Measurements from ENCODE around the gene SAMD5. TPM values are rescaled to one million over a fixed set of nuclear protein-coding genes. Genes with fewer than 3 reads are reported as not detected.
A peak's percentile ranks its signal among the peaks of the same experiment; 100 is the strongest.

The SAMD5 gene
- total and polyA plus RNA-seq, 2 experiments from 2014 or later = not detected

DNA sequence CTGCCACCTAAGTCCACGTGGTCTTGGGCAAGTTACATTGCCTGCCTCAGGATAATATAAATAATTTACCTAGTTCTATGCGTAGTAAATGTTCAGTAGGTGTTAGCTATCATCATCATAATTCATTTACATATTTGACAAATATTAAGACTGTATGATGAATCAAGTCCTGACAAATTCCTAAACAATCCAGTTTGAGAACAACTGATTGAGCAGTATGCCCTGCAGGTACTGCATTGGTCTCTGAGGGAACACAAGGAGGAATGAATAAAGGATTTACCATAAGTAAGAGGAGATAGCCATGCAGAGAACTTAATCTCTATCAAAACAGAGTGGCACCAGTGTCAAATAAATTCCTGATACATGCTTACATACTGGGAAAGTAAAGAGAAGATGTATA lies 70.4 kb downstream of the SAMD5 start:
- Histone ChIP-seq H3K4me1 (ENCODE audit: insufficient read depth) (no peaks in the 10 kb centered on the region), H2AFZ (no peak overlapping the region), H3K9me2 (ENCODE audit: insufficient read depth) (no peaks in the 10 kb centered on the region), H3K36me3 (ENCODE audit: low read depth) (no peaks in the 10 kb centered on the region), H3K79me2 (ENCODE audit: insufficient read depth) (no peaks in the 10 kb centered on the region), H3K9me3 (ENCODE audit: low read depth) (no peaks in the 10 kb centered on the region), H3K4me3 (no peak overlapping the region), H3K27me3 (replicated peaks; ENCODE audit: insufficient read depth) (no peaks in the 10 kb centered on the region), H3F3A (ENCODE audit: insufficient read depth) (no peaks in the 10 kb centered on the region), H3K27ac (no peak overlapping the region), H4K20me1 (ENCODE audit: insufficient read depth) (no peaks in the 10 kb centered on the region), H3K4me2 (ENCODE audit: unreplicated experiment) (no peak overlapping the region), H3K9ac (no peak overlapping the region)
- TF ChIP-seq EZH2 (IDR thresholded peaks at IDR 0.05; ENCODE audit: insufficient read depth, poor library complexity, severe bottlenecking) (no peak), EZH2phosphoT487 (IDR thresholded peaks at IDR 0.05; ENCODE audit: insufficient read depth, low read depth) (no peak)
- DNase-seq = no peak
- WGBS, 2 experiments (ENCODE audit: low coverage in 1 of 2, low lambda C conversion rate in 2 of 2, missing lambda C conversion rate in 2 of 2) = 27 to 30% methylated on average over 2 of the region's 2 CpGs
- in situ Hi-C loops (cut with MboI) = no loop called here

DNA sequence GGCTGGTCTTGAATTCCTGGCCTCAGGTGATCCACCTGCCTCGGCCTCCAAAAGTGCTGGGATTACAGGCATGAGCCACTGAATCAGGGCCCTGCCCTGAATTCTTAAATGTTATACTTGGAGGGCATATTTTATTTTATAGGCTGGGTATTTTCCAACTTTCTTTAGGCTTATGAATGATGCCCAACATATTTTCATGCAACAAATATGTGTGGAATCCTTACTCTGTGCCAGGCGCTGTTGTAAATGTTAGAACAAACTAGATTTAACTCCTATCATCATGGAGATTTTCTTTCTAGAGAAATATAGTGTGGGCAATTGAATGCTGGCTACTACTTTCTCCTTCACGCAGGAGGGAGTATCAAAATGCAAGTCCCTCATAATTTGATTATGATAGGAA lies 71.2 kb downstream of the SAMD5 start:
- Histone ChIP-seq H3K4me1 (ENCODE audit: insufficient read depth) (no peaks in the 10 kb centered on the region), H3K9me3 (ENCODE audit: low read depth) (no peaks in the 10 kb centered on the region), H2AFZ (no peak overlapping the region), H3F3A (ENCODE audit: insufficient read depth) (no peaks in the 10 kb centered on the region), H3K79me2 (ENCODE audit: insufficient read depth) (no peaks in the 10 kb centered on the region), H3K9ac (no peak overlapping the region), H3K27me3 (replicated peaks; ENCODE audit: insufficient read depth) (no peaks in the 10 kb centered on the region), H3K4me3 (no peak overlapping the region), H4K20me1 (ENCODE audit: insufficient read depth) (no peaks in the 10 kb centered on the region), H3K27ac (no peak overlapping the region), H3K4me2 (ENCODE audit: unreplicated experiment) (no peak overlapping the region), H3K9me2 (ENCODE audit: insufficient read depth) (no peaks in the 10 kb centered on the region), H3K36me3 (ENCODE audit: low read depth) (no peaks in the 10 kb centered on the region)
- WGBS, 2 experiments (ENCODE audit: low coverage in 1 of 2, low lambda C conversion rate in 2 of 2, missing lambda C conversion rate in 2 of 2) = 6 to 9% methylated on average over 3 of the region's 3 CpGs
- in situ Hi-C loops (cut with MboI) = no loop called here
- DNase-seq = no peak
- no peak for TF ChIP-seq EZH2phosphoT487 (IDR thresholded peaks at IDR 0.05; ENCODE audit: insufficient read depth, low read depth)
- no peak for TF ChIP-seq EZH2 (IDR thresholded peaks at IDR 0.05; ENCODE audit: insufficient read depth, poor library complexity, severe bottlenecking)

DNA sequence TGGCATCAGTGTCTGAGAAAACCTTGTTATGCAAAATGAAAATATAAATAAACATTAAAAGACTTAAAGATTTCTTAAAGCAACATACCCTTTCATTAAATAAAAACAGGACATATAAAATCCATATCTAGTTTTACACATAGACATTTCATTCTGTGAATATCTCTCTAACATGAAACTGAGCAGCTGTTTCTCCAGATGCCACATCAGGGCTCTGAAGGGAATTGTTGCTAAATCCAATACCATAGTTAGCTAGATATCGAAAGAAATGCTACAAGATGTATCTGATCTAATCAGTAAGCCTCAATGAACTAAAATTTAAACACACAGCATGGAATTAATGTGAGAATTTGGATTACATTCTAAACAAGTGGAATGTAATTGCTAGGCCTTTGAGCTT lies 74.5 kb downstream of the SAMD5 start:
- 5 to 16% methylated on average over 1 of the region's 1 CpG for WGBS, 2 experiments (ENCODE audit: low coverage in 1 of 2, low lambda C conversion rate in 2 of 2, missing lambda C conversion rate in 2 of 2)
- no peak for DNase-seq

DNA sequence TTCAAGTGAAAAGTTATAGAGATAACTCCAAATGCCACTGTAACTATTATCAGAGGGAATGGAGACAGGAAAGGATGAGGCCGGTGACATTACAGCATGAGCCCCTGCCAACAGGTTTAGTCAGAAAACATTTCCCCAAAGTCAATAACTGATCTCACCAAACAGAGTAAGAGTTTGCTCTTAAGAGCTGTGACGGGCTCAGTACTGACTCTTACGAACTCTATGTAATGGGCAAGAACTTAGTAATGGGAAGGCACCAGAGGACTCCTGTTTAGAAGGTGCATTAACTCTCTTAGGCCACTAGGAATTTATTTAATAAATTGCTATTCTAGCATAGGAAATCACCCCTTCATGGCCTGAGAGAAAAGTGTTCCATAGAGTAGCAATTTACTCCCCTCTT lies 76.8 kb downstream of the SAMD5 start:
- H3K36me3 ChIP-seq (ENCODE audit: low read depth) = no peaks in the 10 kb centered on the region
- TF ChIP-seq EZH2phosphoT487 (IDR thresholded peaks at IDR 0.05; ENCODE audit: insufficient read depth, low read depth) = no peak
- no peak for TF ChIP-seq EZH2 (IDR thresholded peaks at IDR 0.05; ENCODE audit: insufficient read depth, poor library complexity, severe bottlenecking)
- no peaks in the 10 kb centered on the region for H4K20me1 ChIP-seq (ENCODE audit: insufficient read depth)
- 38 to 43% methylated on average over 3 of the region's 3 CpGs for WGBS, 2 experiments (ENCODE audit: low coverage in 1 of 2, low lambda C conversion rate in 2 of 2, missing lambda C conversion rate in 2 of 2)
- no peaks in the 10 kb centered on the region for H3K4me1 ChIP-seq (ENCODE audit: insufficient read depth)
- no peak overlapping the region for H3K4me2 ChIP-seq (ENCODE audit: unreplicated experiment)
- H3K4me3 ChIP-seq = no peak overlapping the region
- no peaks in the 10 kb centered on the region for H3K27me3 ChIP-seq (replicated peaks; ENCODE audit: insufficient read depth)
- no peak overlapping the region for H2AFZ ChIP-seq
- H3K9me3 ChIP-seq (ENCODE audit: low read depth) = no peaks in the 10 kb centered on the region
- no peak overlapping the region for H3K9ac ChIP-seq
- no peaks in the 10 kb centered on the region for H3K9me2 ChIP-seq (ENCODE audit: insufficient read depth)
- DNase-seq = no peak
- H3F3A ChIP-seq (ENCODE audit: insufficient read depth) = no peaks in the 10 kb centered on the region
- H3K27ac ChIP-seq = no peak overlapping the region
- in situ Hi-C loops (cut with MboI) = no loop called here
- no peaks in the 10 kb centered on the region for H3K79me2 ChIP-seq (ENCODE audit: insufficient read depth)

More for the DNA sequence above, 74.5 kb downstream of the SAMD5 start:
- no peaks in the 10 kb centered on the region for H3K4me1 ChIP-seq (ENCODE audit: insufficient read depth)
- H3K79me2 ChIP-seq (ENCODE audit: insufficient read depth) = no peaks in the 10 kb centered on the region
- no peak overlapping the region for H3K27ac ChIP-seq
- no peaks in the 10 kb centered on the region for H3K9me3 ChIP-seq (ENCODE audit: low read depth)
- no peaks in the 10 kb centered on the region for H3K36me3 ChIP-seq (ENCODE audit: low read depth)
- H2AFZ ChIP-seq = no peak overlapping the region
- no peaks in the 10 kb centered on the region for H3K9me2 ChIP-seq (ENCODE audit: insufficient read depth)
- H3K9ac ChIP-seq = no peak overlapping the region
- H3F3A ChIP-seq (ENCODE audit: insufficient read depth) = no peaks in the 10 kb centered on the region
- H3K4me2 ChIP-seq (ENCODE audit: unreplicated experiment) = no peak overlapping the region
- H3K27me3 ChIP-seq (replicated peaks; ENCODE audit: insufficient read depth) = no peaks in the 10 kb centered on the region
- TF ChIP-seq EZH2 (IDR thresholded peaks at IDR 0.05; ENCODE audit: insufficient read depth, poor library complexity, severe bottlenecking) = no peak
- TF ChIP-seq EZH2phosphoT487 (IDR thresholded peaks at IDR 0.05; ENCODE audit: insufficient read depth, low read depth) = no peak
- no peak overlapping the region for H3K4me3 ChIP-seq
- in situ Hi-C loops (cut with MboI) = no loop called here
- H4K20me1 ChIP-seq (ENCODE audit: insufficient read depth) = no peaks in the 10 kb centered on the region

DNA sequence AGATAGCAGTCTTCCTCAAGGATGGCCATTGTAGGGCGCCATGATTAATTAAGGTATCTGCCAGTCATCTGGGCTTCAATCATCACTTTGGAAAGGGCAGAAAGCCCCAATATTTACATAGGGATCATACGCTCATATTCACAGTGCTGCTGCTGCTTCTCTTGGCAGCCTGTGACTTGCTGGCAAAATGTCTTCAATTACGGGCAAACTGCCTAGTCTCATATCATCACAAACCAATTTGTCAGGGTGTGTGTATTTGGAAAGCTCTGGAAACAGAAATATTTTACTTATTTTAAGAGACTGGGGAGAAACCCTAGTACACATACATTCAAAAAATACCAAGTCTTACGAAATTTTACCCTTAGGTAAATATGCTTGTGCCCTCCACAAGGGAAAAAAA lies 77.6 kb downstream of the SAMD5 start:
- DNase-seq = peak; percentile 1
- Histone ChIP-seq H3K27ac (no peak overlapping the region), H3K4me3 (no peak overlapping the region), H3K9me3 (ENCODE audit: low read depth) (no peaks in the 10 kb centered on the region), H3K9me2 (ENCODE audit: insufficient read depth) (no peaks in the 10 kb centered on the region), H3K9ac (no peak overlapping the region), H2AFZ (no peak overlapping the region), H3K79me2 (ENCODE audit: insufficient read depth) (no peaks in the 10 kb centered on the region), H3K36me3 (ENCODE audit: low read depth) (no peaks in the 10 kb centered on the region), H3K27me3 (replicated peaks; ENCODE audit: insufficient read depth) (no peaks in the 10 kb centered on the region), H3K4me1 (ENCODE audit: insufficient read depth) (no peaks in the 10 kb centered on the region), H3K4me2 (ENCODE audit: unreplicated experiment) (no peak overlapping the region), H4K20me1 (ENCODE audit: insufficient read depth) (no peaks in the 10 kb centered on the region), H3F3A (ENCODE audit: insufficient read depth) (no peaks in the 10 kb centered on the region)
- no peak for TF ChIP-seq EZH2phosphoT487 (IDR thresholded peaks at IDR 0.05; ENCODE audit: insufficient read depth, low read depth)
- no peak for TF ChIP-seq EZH2 (IDR thresholded peaks at IDR 0.05; ENCODE audit: insufficient read depth, poor library complexity, severe bottlenecking)
- WGBS, 2 experiments (ENCODE audit: low coverage in 1 of 2, low lambda C conversion rate in 2 of 2, missing lambda C conversion rate in 2 of 2) = 1 to 7% methylated on average over 4 of the region's 4 CpGs
- in situ Hi-C loops (cut with MboI) = no loop called here
